T47D (cell line): Measurements from ENCODE around the gene NUMB.

ENCODE experiments used
- DNase-seq, 2 experiments: peaks; one replicate each; pipeline versions ENCODE4 v3.0.0 to v3.0.0-alpha.2; 2011 to 2012; ENCODE audit warnings: low read depth in 1 of 2, low spot score in 1 of 2
- JUND ChIP-seq: IDR thresholded peaks from 2 replicates; pipeline ENCODE4 v1.6.1; 2012; ENCODE audit warnings: low read depth
- in situ Hi-C: cut with HindIII; loops from 2 replicates; pipeline ENCODE4 v1.10.0; 2016; ENCODE audit warnings: low sequenced_read_pairs, low pct_unique_long_range_greater_than_20kb

Gene NUMB

DNA sequence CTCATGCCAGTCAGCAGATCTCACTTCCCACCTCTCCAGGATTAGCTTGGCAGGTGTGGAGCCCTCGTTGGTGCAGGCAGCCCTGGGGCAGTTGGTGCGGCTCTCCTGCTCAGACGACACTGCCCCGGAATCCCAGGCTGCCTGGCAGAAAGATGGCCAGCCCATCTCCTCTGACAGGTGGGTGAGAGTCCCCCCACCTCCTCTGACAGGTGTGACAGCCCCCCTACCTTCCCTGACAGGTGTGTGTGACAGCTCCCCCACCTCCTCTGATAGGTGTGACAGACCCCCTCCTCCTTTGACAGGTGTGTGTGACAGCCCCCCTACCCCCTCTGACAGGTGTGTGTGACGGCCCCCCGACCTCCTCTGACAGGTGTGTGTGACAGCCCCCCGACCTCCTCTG lies 194.7 kb downstream of the NUMB start:
- in situ Hi-C loops, result no loop called here

DNA sequence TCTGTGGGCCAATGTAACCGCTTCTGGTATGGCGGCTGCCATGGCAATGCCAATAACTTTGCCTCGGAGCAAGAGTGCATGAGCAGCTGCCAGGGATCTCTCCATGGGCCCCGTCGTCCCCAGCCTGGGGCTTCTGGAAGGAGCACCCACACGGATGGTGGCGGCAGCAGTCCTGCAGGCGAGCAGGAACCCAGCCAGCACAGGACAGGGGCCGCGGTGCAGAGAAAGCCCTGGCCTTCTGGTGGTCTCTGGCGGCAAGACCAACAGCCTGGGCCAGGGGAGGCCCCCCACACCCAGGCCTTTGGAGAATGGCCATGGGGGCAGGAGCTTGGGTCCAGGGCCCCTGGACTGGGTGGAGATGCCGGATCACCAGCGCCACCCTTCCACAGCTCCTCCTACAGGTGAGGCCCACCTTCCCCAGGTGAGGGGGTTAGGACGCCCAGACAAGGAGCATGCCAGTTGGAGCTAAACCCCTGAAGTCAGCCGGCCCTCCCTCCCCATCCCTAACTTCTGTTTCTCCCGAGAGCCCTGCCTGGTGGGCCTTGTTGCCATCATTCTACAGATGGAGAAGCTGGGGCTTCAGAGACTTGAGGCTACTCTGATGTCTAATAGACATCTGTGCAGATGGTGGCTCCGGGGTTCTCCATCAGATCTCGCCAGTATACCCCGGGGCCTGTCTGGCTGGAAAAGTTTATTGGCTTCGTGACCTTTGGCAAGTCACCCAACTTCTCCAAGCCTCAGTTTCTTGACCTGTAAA lies 195.7 kb downstream of the NUMB start:
- in situ Hi-C loops, result no loop called here
- DNase-seq, result no peak
- TF ChIP-seq JUND, result no peak

More for the DNA sequence above, 194.7 kb downstream of the NUMB start:
- DNase-seq, result no peak
- TF ChIP-seq JUND, result no peak

DNA sequence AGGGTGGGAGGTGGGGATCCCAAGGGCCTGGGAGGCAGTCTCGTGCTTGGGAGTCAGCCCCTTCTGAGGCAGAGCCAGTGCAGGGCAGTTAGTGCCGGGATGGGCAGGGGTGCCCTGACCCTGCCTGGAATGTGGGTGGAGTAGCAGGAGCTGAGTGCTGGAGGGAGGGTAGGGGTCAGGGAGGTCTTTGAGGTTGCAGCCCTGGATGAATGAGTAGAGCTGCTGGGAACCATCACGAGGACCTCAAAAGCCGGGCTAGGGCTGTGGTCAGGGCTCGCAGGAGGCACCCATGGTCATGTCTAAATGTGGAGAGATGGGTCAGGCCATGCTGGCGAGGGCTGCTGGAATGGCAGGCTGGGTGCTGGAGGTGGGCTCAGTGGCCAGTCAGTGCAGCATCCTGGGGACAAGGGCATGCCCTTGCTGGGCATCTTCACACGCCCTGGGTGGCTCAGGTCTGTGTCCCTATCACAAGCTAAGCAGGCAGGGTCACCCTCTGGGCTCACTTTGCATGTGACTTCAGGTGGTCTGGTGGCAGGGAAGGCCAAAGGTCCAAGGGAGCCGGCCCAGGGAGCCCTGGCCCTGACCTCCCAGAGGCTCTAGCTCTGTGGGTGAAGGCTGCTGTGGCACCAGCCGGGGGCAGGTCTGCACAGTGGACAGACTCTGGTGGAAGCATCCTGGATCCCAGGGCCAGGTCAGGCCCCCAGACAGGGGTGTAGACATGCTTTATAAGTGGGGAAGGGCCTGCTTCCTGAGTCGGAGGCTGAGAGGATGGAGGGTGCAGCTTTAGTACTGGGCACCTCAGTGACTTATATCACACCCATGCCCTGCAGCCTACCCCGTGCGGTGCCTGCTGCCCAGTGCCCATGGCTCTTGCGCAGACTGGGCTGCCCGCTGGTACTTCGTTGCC lies 196.6 kb downstream of the NUMB start:
- DNase-seq, result no peak
- in situ Hi-C loops, result no loop called here
- TF ChIP-seq JUND, result no peak

DNA sequence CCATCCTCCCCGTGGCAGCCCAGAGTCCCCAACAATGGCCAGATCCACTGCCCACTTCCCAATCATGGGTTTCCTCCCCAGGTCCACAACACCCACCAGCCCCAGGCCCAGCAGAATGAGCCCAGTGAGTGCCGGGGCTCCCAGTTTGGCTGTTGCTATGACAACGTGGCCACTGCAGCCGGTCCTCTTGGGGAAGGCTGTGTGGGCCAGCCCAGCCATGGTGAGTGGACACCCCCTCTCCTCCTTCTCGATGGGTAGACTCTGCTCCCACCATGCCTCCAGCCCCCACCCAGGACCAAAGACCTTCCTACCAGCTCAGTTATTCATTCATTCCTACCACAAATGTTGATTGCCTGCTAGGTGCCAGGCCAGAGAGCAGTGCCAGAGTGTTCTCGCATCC lies 197.3 kb downstream of the NUMB start:
- no peak for DNase-seq

DNA sequence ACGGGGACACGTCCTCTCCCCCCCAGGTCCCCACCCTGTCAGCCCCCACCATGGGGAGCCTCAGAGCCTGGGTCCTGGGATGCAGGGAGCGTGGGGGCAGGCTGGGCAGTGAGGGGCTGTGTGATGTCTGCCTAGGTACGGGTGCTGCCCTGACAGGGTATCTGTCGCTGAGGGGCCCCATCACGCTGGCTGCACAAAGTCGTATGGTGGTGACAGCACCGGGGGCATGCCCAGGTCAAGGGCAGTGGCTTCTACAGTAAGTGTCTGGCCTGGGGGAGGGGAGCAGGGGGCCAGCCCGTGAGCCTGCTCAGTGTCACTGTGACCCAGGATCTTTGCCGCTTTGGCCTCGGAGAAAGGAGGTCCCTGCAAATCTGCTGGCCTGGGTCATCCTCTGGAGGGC lies 197.8 kb downstream of the NUMB start:
- in situ Hi-C loops, result no loop called here
- no peak for DNase-seq
- no peak for TF ChIP-seq JUND

More for the DNA sequence above, 197.3 kb downstream of the NUMB start:
- in situ Hi-C loops, result no loop called here
- no peak for TF ChIP-seq JUND

DNA sequence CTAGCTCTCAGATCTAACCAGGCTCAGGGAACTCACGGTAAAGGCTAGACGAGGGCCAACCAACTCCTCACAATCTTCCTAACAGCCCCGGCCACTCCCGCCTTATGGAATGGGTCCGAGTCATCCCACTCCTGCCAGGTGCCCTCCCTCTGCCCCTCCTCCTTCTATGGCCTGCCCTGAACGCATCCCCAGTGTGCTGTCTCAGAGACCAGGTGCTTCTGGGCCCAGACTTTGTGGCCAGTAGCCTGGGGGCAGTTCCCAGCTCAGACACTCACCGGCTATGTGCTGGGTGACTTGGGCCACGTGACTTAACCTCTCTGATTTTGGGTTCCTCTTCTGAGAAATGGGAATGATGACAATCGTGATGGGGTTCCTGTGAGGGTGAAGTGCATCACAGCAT lies 198.5 kb downstream of the NUMB start:
- DNase-seq, result no peak
- in situ Hi-C loops, result no loop called here
- no peak for TF ChIP-seq JUND

DNA sequence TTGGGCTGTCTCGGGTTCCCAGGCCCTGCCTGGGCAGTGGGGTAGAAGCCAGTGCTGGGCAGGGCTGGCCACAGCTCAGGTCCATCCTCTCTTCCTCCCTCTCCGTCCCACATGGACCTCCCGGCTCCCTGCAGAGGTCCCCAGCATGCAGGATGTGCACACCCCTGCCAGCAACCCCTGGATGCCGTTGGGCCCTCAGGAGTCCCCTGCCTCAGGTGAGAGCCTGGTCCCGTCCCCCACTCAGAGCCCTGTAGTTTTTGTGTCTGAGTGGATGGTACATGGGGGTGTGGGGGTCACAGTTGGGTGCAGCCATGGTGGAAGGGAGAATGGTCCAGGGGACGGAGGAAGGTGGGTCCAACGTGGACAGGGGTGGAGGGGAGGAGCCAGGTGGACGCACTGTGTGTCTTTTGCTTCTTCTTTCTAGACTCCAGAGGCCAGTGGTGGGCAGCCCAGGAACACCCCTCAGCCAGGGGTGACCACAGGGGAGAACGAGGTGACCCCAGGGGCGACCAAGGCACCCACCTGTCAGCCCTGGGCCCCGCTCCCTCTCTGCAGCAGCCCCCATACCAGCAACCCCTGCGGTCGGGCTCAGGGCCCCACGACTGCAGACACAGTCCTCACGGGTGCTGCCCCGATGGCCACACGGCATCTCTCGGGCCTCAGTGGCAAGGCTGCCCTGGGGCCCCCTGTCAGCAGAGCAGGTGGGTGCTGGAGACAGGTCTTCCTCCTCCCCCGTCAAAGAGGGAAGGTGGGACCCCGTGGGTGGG lies 199.3 kb downstream of the NUMB start:
- in situ Hi-C loops, result no loop called here
- no peak for DNase-seq
- no peak for TF ChIP-seq JUND

DNA sequence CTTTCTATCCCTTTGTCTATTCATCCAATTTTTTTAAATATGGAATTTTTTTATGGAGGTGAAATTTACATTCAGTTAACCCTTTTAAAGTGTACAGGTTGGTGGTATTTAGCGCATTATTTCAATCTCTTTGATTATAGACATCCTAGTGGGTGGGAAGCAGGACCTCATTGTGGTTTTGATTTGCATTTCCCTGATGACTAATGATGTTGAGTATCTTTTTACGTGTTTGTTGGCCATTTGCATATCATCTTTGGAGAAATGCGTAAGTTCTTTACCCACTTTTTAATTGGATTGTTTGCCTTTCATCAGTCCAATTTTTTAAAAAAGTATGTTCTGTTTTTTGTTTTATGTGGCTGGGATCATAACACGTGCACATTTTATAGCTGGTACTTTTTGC lies 200.3 kb downstream of the NUMB start:
- in situ Hi-C loops, result no loop called here
- DNase-seq, result no peak
- no peak for TF ChIP-seq JUND

DNA sequence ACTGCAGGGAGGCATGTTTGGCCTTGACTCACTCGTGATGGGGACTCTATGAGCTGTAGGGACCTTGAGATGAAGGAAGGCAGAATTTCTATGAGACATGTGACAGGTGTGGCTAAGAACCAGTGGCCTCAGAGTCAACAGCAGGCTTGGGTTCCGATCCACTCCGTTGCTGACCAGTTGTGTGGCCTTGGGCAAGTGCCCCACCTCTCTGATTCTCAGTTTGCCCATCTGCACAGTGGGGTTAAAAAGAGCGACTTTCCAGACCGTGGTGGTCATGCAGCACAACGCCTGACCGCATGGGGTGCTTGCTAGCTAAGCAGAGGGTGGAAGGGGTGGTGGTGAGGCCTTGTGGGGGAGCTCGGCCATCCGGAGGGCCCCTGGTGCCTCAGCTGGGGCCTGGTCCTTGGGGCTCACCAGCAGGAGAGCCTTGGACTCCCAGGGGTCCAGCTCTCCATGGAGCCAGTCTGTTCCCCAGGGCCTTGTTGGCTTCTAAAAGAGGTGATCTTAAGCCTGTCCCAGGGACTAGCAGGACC lies 202.6 kb downstream of the NUMB start:
- in situ Hi-C loops, result no loop called here
- TF ChIP-seq JUND, result no peak
- DNase-seq, result no peak

DNA sequence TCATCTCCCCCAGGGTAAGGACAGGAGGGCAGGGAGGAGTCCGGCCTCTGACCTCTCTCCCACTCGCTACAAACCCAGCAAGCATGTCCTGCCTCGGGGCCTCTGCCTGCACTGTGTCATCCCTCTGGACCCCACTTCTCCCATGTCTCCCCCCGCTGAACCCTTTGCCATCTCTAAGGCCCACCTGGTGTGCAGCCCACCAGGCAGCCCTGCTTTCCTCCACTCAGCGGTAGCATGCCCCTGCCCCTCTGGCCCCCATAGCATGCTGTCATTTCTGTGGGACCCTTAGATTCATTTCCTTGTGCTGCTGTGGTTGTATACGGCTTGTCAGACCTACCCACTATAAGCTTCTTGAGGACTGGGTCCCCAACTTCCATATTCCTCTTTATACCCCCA lies 203.3 kb downstream of the NUMB start:
- no peak for TF ChIP-seq JUND
- DNase-seq, result no peak

DNA sequence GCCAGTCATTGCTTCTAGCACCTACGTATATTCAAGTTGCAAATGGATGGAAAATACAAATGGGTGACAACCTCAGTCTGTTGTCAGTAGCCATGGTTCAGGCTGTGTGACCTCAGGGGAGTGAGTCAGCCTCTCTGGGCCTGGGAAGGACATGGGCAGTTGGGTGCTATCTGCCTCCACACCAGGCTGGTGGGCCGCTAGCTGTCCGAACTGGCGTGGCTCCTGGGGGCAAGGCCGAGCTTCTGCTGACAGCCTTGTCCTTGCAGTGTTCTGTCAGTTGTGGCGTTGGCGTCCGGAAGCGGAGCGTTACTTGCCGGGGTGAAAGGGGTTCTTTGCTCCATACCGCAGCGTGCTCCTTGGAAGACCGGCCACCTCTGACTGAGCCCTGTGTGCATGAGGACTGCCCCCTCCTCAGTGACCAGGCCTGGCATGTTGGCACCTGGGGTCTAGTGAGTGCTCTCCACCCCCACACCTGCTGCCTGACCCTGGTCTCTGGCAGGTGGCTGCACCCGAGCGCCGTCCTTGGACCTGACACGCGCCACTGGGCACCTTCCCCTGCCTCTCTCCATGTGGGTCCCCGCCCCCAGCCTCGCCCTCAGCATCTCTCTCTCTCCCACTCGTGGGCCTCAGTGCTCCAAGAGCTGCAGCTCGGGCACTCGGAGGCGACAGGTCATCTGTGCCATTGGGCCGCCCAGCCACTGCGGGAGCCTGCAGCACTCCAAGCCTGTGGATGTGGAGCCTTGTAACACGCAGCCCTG lies 203.9 kb downstream of the NUMB start:
- in situ Hi-C loops, result no loop called here
- no peak for DNase-seq
- no peak for TF ChIP-seq JUND

More for the DNA sequence above, 203.3 kb downstream of the NUMB start:
- in situ Hi-C loops, result no loop called here

DNA sequence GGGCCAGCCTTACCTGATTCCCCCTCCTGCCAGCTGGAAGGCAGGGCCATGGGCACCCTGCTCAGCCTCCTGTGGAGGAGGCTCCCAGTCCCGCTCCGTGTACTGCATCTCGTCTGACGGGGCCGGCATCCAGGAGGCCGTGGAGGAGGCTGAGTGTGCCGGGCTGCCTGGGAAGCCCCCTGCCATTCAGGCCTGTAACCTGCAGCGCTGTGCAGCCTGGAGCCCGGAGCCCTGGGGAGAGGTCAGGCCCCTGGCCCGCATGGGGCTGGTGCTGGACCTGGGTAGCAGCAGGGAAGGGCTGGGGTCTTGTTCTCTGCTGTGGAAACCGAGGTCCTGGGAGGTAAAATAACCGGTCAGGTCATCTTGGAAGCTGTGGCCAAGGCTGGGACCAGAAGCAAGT lies 204.6 kb downstream of the NUMB start:
- in situ Hi-C loops, result no loop called here
- no peak for TF ChIP-seq JUND
- no peak for DNase-seq
